Liver (tissue), 9 donors: ENCODE results near the gene FIS1. TPM values are rescaled to one million over a fixed set of nuclear protein-coding genes. Genes with fewer than 3 reads are reported as not detected.
"Not testable (repeated sequence)": the region's sequence is repeated elsewhere in the genome, so short reads cannot be mapped to it uniquely, and the experiment has no call there.

ENCODE experiments used
- DNase-seq: peaks from one replicate; pipeline ENCODE4 v3.0.0-alpha.2; 2017; ENCODE audit warnings: low spot score
- H3K27ac ChIP-seq, 2 donors: one replicate each; pipeline ENCODE4 v1.7.0; 2013; ENCODE audit warnings: inconsistent platforms in 2 of 2, low read length in 2 of 2, control low read depth in 1 of 2, low read depth in 1 of 2, mild to moderate bottlenecking in 1 of 2
- H3K27me3 ChIP-seq, 4 donors: one replicate each; pipeline versions ENCODE4 v1.6.1 to v1.7.0; 2013; ENCODE audit warnings: low read length in 3 of 4, inconsistent platforms in 1 of 4, mild to moderate bottlenecking in 1 of 4, moderate library complexity in 1 of 4; ENCODE audit not compliant: control insufficient read depth in 4 of 4, insufficient read depth in 4 of 4
- H3K36me3 ChIP-seq, 4 donors: one replicate each; pipeline versions ENCODE4 v1.6.1 to v1.7.0; 2013; ENCODE audit warnings: low read length in 3 of 4, mild to moderate bottlenecking in 3 of 4, low read depth in 1 of 4, moderate library complexity in 1 of 4; ENCODE audit not compliant: control insufficient read depth in 4 of 4, insufficient read depth in 3 of 4
- H3K4me1 ChIP-seq, 4 donors: one replicate each; pipeline versions ENCODE4 v1.6.1 to v1.7.0; 2013; ENCODE audit warnings: low read length in 3 of 4, mild to moderate bottlenecking in 3 of 4, moderate library complexity in 1 of 4; ENCODE audit not compliant: control insufficient read depth in 4 of 4, insufficient read depth in 4 of 4
- H3K4me3 ChIP-seq, 3 donors: one replicate each; pipeline versions ENCODE4 v1.6.1 to v1.7.0; 2013; ENCODE audit warnings: low read length in 3 of 3, control low read depth in 1 of 3, low read depth in 1 of 3, mild to moderate bottlenecking in 1 of 3
- H3K9ac ChIP-seq, 2 donors: one replicate each; pipeline ENCODE4 v1.7.0; 2013; ENCODE audit warnings: low read length in 2 of 2, mild to moderate bottlenecking in 2 of 2, moderate library complexity in 2 of 2, control low read depth in 1 of 2, low read depth in 1 of 2
- H3K9me3 ChIP-seq, 4 donors: one replicate each; pipeline versions ENCODE4 v1.6.1 to v1.7.0; 2013; ENCODE audit warnings: low read length in 3 of 4; ENCODE audit not compliant: control insufficient read depth in 4 of 4
- ATF3 ChIP-seq: IDR thresholded peaks from 2 replicates; pipeline ENCODE4 v1.6.1; 2016; ENCODE audit warnings: antibody characterized with exemption
- FOXA1 ChIP-seq: IDR thresholded peaks from 2 replicates; pipeline ENCODE4 v1.6.1; 2016; ENCODE audit warnings: antibody characterized with exemption
- FOXA2 ChIP-seq: IDR thresholded peaks from 2 replicates; pipeline ENCODE4 v1.6.1; 2016; ENCODE audit warnings: antibody characterized with exemption
- GABPA ChIP-seq, 2 donors: IDR thresholded peaks in 1 of 2; conservative IDR thresholded peaks in 1 of 2; 2 replicates each; pipeline ENCODE4 v1.6.1; 2016; ENCODE audit warnings: antibody characterized with exemption in 2 of 2, mild to moderate bottlenecking in 1 of 2, moderate library complexity in 1 of 2
- HNF4A ChIP-seq, 2 donors: conservative IDR thresholded peaks; 2 replicates each; pipeline ENCODE4 v1.6.1; 2016; ENCODE audit warnings: antibody characterized with exemption in 2 of 2, mild to moderate bottlenecking in 2 of 2
- NR2F2 ChIP-seq: IDR thresholded peaks from 2 replicates; pipeline ENCODE4 v1.6.1; 2016; ENCODE audit warnings: antibody characterized with exemption
- RAD21 ChIP-seq, 2 donors: IDR thresholded peaks; 2 replicates each; pipeline ENCODE4 v1.6.1; 2016; ENCODE audit warnings: antibody characterized with exemption in 2 of 2, mild to moderate bottlenecking in 2 of 2
- RXRA ChIP-seq, 2 donors: IDR thresholded peaks; 2 replicates each; pipeline ENCODE4 v1.6.1; 2017 to 2018; ENCODE audit warnings: antibody characterized with exemption in 2 of 2, mild to moderate bottlenecking in 1 of 2
- SP1 ChIP-seq: IDR thresholded peaks from 2 replicates; pipeline ENCODE4 v1.6.1; 2018; ENCODE audit warnings: antibody characterized with exemption, mild to moderate bottlenecking
- TAF1 ChIP-seq: conservative IDR thresholded peaks from 2 replicates; pipeline ENCODE4 v1.6.1; 2016; ENCODE audit warnings: antibody characterized with exemption, mild to moderate bottlenecking
- YY1 ChIP-seq: IDR thresholded peaks from 2 replicates; pipeline ENCODE4 v1.6.1; 2016; ENCODE audit warnings: antibody characterized with exemption, mild to moderate bottlenecking
- WGBS: extraction: QIAGEN DNeasy Blood & Tissue Kit; methylation state at CpG from one replicate; pipeline ENCODE4 v1.1.7; 2013; 5-methylcytosine and 5-hydroxymethylcytosine counted together
- polyA plus RNA-seq, 2 donors: library from polyadenylated mRNA; stranded (reverse) in 1 of 2; unstranded in 1 of 2; fragments of 200-250 nt in 1 of 2; fragments of >200 nt in 1 of 2; fragmentation: Nextera tagmentation in 1 of 2; extraction: Ambion mirVana in 1 of 2; gene quantifications; one replicate each; pipeline versions ENCODE4 v1.2.1 to v1.2.3, GENCODE V29; 2013 to 2015
- total RNA-seq, 2 donors: library from RNA; depleted of rRNA; stranded (reverse); fragments of >200 nt; gene quantifications; one replicate each; pipeline ENCODE4 v1.2.3, GENCODE V29; 2014
- donor health status: healthy.
- donor health status: healthy.
- donor health status: healthy.
- donor health status: healthy.
- donor health status: healthy.

The FIS1 gene
- total and polyA plus RNA-seq, 4 donors, result 112 to 192 (median 155) TPM

- H3K36me3 ChIP-seq, result peaks cover 0 to 9% (median 4%) of the 10 kb centered on the region in 4 donors
- peak overlapping the region; percentile 23 to 65 for H3K27ac ChIP-seq
- H3K9me3 ChIP-seq, result no peaks in the 10 kb centered on the region
- peaks cover 2 to 27% (median 15%) of the 10 kb centered on the region in 4 donors for H3K4me1 ChIP-seq
- DNase-seq, result peak; percentile 58
- no peaks in the 10 kb centered on the region for H3K27me3 ChIP-seq
- H3K9ac ChIP-seq, result no peak overlapping the region
- peak overlapping the region in 2 of 3 donors; percentile 30 to 57 for H3K4me3 ChIP-seq
- 15% methylated on average over 75 of the region's 75 CpGs for WGBS
- TF ChIP-seq TAF1 (no peak), SP1 (peak; percentile 20), RAD21 (IDR thresholded peaks at IDR 0.05) (no peak), HNF4A (conservative IDR thresholded peaks at IDR 0.05) (peak in 1 of 2 donors; percentile 48), FOXA1 (no peak)
Measured at GRCh38 chr7:101201695-101202602, 42.9 kb downstream of the FIS1 start.

GRCh38 chr7:101200862-101201599, 43.9 kb downstream of the FIS1 start, which contains the start of gene MOGAT3:
Gene MOGAT3 (minus strand): TSS chr7:101201036. CDS start chr7:101200854, 182 bp downstream.
- peak; percentile 66 for DNase-seq
- H3K9me3 ChIP-seq, result no peaks in the 10 kb centered on the region
- peaks cover 0 to 4% (median 2%) of the 10 kb centered on the region in 4 donors for H3K36me3 ChIP-seq
- H3K27me3 ChIP-seq, result no peaks in the 10 kb centered on the region
- peak within 1 kb of the TSS in 2 of 3 donors; percentile 30 to 57 for H3K4me3 ChIP-seq
- H3K27ac ChIP-seq, result peak within 1 kb of the TSS; percentile 40 to 65
- no peak within 1 kb of the TSS for H3K9ac ChIP-seq
- H3K4me1 ChIP-seq, result peaks cover 2 to 27% (median 15%) of the 10 kb centered on the region in 4 donors
- TF ChIP-seq YY1 (peak; percentile 19), TAF1 (no peak), FOXA1 (no peak), SP1 (peak; percentile 65), ATF3 (no peak), RXRA (IDR thresholded peaks at IDR 0.05) (peak in 1 of 2 donors; percentile 59), HNF4A (conservative IDR thresholded peaks at IDR 0.05) (peak; percentile 74 to 75)
- WGBS, result 9% methylated on average over 21 of the region's 21 CpGs

GRCh38 chr7:101200504-101200861, 44.4 kb downstream of the FIS1 start:
- peaks cover 2 to 27% (median 15%) of the 10 kb centered on the region in 4 donors for H3K4me1 ChIP-seq
- H3K9ac ChIP-seq, result no peak overlapping the region
- H3K4me3 ChIP-seq, result peak overlapping the region in 2 of 3 donors; percentile 6 to 32
- TF ChIP-seq HNF4A (conservative IDR thresholded peaks at IDR 0.05) (no peak), YY1 (no peak), RAD21 (IDR thresholded peaks at IDR 0.05) (no peak), NR2F2 (no peak), SP1 (no peak), GABPA (IDR thresholded peaks at IDR 0.05 in 1 of 2, conservative IDR thresholded peaks at IDR 0.05 in 1 of 2) (no peak), FOXA2 (no peak), FOXA1 (no peak)
- 62% methylated on average over 2 of the region's 2 CpGs for WGBS
- peaks cover 0 to 1% (median 0%) of the 10 kb centered on the region in 4 donors for H3K36me3 ChIP-seq
- peak overlapping the region; percentile 3 to 40 for H3K27ac ChIP-seq
- no peaks in the 10 kb centered on the region for H3K9me3 ChIP-seq
- no peak for DNase-seq
- no peaks in the 10 kb centered on the region for H3K27me3 ChIP-seq

- H3K9me3 ChIP-seq, DNase-seq, H3K27ac ChIP-seq, H3K9ac ChIP-seq, H3K4me3 ChIP-seq, H3K36me3 ChIP-seq, H3K27me3 ChIP-seq: not testable (repeated sequence)
- H3K4me1 ChIP-seq, result peaks cover 2 to 27% (median 15%) of the 10 kb centered on the region in 4 donors
- WGBS, result 94% methylated on average over 10 of the region's 10 CpGs
Measured at GRCh38 chr7:101199522-101199921, 45.4 kb downstream of the FIS1 start.
